22Rv1 (cell line): ENCODE data around the gene LOXL1.

Experiments
- ZFX ChIP-seq: fragments of 450-650 bp; IDR thresholded peaks from 2 replicates; pipeline ENCODE4 v1.6.1; 2017; ENCODE audit warnings: antibody characterized with exemption, borderline replicate concordance
- TF ChIP-seq, protein P1 (sequence below): fragments of 450-650 bp; IDR thresholded peaks from 2 replicates; pipeline ENCODE4 v1.5.1; 2017; ENCODE audit warnings: mild to moderate bottlenecking

DNA sequence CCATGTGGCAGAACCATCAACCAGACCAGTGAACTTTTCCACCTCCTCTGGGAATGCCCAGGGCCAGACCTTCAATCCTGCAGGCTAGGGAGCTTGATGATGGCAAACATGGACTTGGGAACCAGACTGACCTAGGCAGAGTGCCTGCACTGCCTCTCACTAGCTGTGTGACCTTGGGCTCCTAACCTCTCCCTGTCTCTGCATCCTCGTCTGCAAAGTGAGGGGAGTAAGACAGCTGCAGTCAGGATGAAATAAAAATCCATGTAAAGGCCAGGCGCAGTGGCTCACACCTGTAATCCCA lies 17.5 kb upstream of the LOXL1 start:
- TF ChIP-seq, protein P1, sequence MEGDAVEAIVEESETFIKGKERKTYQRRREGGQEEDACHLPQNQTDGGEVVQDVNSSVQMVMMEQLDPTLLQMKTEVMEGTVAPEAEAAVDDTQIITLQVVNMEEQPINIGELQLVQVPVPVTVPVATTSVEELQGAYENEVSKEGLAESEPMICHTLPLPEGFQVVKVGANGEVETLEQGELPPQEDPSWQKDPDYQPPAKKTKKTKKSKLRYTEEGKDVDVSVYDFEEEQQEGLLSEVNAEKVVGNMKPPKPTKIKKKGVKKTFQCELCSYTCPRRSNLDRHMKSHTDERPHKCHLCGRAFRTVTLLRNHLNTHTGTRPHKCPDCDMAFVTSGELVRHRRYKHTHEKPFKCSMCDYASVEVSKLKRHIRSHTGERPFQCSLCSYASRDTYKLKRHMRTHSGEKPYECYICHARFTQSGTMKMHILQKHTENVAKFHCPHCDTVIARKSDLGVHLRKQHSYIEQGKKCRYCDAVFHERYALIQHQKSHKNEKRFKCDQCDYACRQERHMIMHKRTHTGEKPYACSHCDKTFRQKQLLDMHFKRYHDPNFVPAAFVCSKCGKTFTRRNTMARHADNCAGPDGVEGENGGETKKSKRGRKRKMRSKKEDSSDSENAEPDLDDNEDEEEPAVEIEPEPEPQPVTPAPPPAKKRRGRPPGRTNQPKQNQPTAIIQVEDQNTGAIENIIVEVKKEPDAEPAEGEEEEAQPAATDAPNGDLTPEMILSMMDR = no peak
- no peak for TF ChIP-seq ZFX
